Mucosa of gallbladder (tissue), 1 donor: ENCODE results near the gene OR2K2. TPM values are rescaled to one million over a fixed set of nuclear protein-coding genes. Genes with fewer than 3 reads are reported as not detected.
"Not testable (repeated sequence)": the region's sequence is repeated elsewhere in the genome, so short reads cannot be mapped to it uniquely, and the experiment has no call there.

Source experiments
- DNase-seq: peaks from one replicate; pipeline ENCODE4 v3.0.0-alpha.2; 2020; ENCODE audit warnings: low spot score
- total RNA-seq: library from RNA; stranded (reverse); gene quantifications from one replicate; pipeline ENCODE4 v1.2.1, GENCODE V29; 2021
- donor health status: DM: no; HTN: no; CAD: no.

Gene OR2K2, protein sequence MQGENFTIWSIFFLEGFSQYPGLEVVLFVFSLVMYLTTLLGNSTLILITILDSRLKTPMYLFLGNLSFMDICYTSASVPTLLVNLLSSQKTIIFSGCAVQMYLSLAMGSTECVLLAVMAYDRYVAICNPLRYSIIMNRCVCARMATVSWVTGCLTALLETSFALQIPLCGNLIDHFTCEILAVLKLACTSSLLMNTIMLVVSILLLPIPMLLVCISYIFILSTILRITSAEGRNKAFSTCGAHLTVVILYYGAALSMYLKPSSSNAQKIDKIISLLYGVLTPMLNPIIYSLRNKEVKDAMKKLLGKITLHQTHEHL
- total RNA-seq: not detected

DNA sequence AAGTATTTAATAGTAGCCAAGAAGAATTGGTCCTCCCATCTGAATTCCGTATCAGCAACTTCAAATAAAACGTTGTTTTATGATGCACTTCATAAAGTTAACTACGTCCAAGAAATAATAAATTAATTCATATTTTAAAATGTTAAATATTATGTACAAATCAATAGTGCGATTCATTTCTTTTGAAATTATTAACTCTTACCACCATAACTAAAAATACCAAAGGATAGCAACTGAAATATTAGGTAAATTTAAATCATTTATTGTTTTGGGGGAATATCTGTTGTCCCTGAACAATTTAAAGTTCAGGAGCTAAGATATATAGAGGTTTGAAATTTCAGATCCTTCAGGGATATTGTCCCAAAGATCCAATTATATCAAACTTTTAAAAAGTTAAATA is at the start of gene OR2K2:
TSS of gene OR2K2 (minus strand) at position 101 of the 400 bp plus-strand sequence. CDS start 1,791 bp downstream, outside the sequence.
- no peak for DNase-seq

DNA sequence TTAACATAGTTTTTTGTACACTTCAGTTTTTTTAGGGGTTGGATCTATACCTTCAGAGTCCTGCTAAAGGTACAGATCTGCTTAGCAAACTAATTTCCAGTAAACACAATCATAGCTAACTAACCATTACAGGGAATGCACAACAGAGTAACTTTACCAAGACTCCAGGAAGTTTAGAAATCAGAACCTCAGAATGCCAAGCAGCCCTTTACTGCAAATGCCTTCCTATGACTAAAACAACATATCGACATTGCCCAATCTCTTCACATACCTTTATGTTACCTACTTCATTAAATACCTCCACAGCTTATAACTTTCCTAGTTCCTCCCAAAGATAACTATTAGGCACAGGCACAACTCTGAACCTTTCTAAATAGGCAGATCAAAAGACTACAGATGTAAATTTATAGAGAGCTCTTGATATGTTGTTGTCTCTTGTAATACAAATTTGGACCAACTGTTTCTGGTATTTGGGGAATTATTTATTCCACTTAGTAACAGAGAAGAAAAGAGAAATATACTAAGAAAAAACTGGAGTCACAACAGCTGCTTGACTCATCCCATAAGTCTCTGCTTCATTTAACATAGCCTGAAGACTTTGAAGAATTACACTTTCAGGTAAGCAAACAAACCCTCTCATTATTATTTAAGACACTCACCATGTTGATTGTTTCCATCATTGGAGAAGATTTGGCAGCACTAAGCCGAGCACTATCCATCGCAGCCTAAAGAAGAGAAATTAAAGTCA is 46.0 kb upstream of the OR2K2 start:
- DNase-seq: no peak

DNA sequence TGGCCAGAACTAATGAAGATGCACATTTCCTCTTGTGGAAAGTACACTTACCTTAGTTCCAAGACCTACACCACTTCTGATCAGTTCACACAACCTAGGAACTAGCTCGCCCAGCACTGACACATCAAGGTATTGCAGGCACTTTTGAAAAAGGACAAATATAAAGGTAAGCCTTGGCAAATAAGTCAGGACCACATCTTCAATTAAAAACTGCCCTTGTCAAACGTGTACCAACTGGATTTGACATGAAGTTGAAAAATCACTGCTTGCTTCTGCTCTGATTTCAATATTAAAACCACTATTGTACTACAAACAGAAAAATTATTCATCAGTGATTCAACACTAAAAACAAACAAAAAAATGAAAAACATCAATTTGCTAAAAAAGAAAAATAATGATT is 45.0 kb upstream of the OR2K2 start:
- no peak for DNase-seq

DNA sequence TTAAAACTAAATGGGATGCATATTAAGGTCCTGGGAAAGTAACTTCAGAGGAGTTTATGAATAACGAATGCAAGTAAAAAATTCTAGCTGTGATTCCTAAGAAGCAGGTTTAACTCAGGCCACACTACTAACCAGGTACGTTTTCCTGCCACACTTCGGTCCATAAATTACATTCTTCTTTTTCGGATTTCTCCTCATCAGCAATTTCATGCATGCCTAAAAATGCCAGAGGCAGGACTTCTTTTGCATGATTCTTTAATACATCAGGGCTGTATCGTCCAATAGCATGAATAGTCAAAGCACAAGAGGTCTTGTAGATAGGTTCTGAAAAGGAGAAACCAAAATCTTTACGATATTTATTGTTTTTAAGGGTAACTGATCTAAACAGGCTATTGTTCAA is 42.3 kb upstream of the OR2K2 start:
- no peak for DNase-seq

DNA sequence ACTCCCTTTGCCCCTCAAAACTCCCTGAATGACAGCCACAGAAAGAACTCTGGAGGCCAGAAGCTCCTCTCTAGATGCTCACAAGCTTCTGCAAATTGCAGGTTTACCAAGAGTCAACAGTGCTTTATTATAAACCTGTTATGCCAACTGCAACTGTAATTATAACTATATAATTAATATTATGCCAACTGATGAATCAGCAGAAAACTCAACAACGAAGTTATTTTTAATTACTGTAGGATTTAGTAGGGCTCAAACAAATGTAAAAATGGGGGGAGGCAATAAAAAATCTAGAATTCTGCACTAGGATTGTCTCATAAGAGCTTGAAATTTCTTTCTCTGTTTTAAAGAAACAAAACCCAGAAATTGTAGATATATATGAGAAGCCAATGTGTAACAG is 37.0 kb upstream of the OR2K2 start:
- DNase-seq: no peak

DNA sequence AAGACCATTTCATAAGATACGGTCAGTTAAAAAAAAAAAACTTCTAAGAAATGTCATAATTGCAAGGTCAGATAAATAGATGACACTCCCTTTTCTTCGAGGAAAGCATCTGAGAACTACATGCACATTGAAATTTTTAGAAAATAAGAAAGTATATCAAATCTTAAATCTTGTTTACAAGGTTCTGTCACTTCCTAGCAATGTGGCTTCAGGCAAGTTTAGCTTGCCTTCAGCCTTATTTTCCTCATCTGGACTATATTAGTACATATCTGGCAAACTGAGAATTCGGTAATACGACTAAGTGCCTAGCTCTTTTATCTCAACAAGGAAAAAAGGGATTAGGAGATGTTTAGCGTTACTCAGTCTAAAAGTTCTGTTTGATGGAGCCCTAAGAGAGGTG is 32.5 kb upstream of the OR2K2 start:
- no peak for DNase-seq

DNA sequence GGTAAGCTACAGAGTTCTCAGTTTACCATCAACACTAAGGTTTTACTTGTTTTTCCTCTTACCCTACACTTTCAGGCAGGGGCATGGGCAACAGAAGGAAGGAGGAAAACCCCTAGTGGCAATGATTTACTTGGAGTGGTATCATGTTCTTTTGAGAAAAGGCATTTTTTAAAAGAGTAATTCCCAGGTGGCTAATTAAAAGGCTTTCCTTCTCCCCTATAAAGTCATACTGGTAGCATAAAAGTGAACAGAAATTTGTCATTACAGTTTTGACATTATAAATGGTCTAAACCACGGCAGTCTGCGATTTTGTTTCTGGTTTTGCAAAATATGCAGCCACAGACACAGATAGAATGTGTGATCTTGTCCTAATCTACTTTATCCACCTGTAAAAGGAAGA is 30.9 kb upstream of the OR2K2 start:
- no peak for DNase-seq

DNA sequence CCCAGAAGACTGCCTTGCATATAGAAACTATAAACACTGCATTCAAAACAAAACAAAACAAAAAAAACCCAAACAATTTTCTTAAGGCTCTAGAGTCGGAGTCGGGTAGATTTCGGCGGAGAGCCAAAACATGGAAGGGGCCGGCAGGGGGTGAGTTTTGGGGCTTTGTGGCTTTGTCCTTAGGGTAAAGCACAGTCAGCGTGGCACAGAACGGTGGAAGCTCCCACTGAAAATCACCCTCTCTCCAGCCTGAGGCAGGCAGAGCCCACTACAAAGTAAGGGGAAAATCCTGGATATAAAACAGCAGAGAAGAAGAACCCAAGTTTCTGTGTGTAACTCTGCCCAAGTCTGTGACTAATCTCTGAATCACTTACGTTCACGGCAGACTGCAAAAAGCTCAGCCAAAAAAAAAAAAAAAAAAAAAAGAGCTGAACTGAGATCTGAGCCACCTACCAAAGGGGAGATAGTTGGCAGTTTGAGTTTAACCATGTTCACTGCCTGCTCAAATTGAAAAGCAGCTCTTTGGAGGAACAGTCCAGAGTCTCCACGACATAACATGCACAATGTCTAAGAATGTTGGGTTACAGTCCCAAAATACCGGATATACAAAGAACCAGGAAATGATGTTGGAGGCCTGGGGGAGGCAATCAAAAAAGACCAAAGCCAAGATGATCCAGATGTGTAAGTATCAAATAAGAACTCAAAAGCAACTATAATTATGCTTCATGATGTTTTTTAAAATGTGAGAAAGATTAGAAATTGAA is 26.6 kb upstream of the OR2K2 start:
- no peak for DNase-seq

DNA sequence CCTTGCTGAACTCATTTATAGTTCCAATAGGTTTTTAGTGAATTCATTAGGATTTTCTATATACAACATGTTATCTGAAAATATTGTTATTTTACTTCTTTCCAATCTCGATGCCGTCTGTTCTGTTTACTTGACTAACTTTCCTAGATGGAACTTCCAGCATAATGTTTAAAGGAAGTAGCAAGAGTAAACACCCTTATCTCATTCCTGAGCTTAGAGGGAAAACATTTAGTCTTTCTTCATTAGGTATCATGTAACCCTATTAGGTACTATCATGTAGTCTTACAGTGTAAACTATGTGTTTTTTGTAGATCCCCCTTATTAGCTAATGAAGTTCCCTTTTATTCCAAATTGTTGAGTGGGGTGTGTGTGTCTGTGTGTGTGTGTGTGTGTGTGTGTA is 22.5 kb upstream of the OR2K2 start:
- DNase-seq: no peak

DNA sequence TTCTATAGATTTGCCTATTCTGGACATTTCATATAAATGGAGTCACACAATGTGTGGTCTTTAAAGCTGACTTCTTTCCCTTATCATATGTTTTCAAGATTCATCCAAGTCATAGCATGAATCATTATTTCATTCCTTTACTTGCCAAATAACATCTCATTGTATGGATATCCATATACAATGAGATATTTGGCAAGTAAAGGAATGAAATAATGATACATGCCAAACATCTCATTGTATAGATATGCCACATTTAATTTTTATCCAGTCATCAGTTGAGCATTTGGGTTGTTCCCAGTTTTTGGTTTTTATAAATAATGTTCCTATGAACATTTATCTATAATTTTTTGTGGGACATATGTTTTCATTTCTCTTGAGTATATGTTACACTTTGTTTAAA is 20.5 kb upstream of the OR2K2 start:
- DNase-seq: no peak

DNA sequence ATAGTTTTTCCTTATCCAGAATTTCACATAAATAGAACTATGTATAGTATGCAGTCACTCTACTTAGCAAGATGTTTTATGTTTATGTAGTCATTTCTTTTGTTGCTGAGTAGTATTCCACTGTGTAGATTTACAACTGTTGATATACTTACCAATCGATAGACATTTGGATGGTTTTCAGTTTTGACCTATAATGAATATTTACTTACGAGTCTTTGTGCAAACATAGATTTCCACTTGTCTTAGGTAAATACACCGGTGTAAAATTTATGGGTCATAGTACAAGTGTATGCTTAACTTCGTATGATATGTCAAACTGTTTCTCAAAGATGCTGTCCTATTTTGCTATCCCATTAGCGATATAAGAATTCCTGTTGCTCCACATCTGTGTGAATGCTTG is 19.7 kb upstream of the OR2K2 start:
- DNase-seq: no peak

DNA sequence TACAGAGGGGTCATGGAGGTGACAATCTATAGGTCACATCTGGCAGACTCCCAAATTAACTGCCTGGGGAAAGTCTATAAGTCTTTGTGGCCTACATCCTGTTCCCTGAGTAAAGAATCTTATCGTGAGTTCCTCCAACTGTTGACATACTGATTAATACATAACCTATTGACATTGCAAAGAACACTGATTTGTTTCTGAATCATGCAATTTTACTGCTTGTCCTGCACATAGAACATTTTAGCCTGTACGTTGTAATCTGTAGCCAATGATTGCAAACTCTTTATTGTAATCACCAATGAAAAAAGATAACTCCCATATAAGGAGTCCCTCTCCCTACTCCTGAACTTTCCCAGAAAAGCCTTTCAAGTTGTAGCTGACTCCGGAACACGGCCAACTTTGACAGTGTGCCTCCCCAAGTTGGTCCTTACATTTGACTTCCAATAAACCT is 18.8 kb upstream of the OR2K2 start:
- DNase-seq: peak; percentile 43

DNA sequence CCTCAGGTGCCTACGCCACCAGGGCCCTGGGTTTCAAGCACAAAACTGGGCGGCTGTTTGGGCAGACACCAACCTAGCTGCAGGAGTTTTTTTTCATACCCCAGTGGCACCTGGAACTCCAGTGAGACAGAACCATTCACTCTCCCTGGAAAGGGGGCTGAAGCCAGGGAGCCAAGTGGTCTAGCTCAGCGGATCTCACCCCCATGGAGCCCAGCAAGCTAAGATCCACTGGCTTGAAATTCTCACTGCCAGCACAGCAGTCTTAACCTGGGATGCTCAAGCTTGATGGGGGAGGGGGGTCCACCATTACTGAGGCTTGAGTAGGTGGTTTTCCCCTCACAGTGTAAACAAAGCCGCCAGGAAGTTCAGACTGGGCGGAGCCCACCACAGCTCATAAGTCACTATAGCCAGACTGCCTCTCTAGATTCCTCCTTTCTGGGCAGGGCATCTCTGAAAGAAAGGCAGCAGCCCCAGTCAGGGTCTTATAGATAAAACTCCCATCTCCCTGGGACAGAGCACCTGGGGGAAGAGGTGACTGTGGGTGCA is 4.4 kb upstream of the OR2K2 start:
- DNase-seq: not testable (repeated sequence)

DNA sequence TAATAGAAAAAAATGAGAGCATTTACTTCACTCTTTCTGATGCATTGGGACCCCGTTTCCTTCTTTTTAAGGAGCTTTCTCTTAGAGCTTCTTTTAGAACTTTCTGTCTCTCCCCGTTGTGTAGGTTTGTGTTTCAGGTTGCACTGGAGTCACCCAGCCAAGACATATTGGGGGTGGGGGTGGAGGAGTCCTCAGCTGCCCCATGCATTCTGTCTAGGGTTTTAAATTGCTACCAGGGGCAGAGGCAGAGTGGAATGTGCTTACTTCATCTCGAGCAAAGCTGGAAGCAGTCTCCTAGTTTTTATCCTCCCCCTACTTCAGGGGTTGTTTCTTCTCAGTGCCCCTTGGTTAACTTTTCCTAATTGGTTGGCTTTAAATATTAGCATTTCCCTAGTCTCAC is 9.4 kb downstream of the OR2K2 start:
- DNase-seq: no peak

DNA sequence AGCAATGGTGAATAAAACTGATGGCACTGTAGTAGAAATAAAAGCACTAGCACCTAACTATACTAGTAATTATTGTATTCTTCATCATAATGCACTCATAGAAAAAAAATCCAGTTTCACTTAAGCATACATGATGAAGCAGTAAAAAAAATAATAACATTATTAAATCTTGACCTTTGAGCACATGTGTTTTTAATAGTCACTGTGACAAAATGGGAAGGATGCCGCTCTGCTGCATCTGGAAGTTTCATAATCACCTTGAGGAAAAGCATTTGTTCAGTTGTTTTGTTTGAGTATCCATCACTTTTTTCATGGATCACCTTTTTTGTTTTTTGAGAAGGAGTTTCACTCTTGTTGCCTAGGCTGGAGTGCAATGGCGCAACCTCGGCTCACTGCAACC is 13.2 kb downstream of the OR2K2 start:
- no peak for DNase-seq

DNA sequence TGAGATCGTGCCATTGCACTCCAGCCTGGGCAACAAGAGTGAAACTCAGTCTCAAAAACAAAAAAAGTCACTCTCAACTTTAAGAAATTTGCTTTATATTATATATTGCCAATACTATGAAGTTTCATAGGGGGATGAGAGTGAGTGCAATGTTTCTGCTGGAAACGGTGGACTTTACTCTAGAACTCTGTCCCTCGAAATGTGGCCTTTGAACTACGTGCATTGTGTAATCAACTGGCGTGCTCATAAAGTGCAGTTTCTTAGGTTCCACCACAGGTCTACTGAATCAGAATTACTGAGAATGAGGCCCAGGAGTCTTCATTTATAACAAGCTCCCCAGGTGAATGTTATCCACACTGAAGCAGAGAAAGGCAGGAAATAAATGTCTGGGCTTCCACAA is 24.1 kb downstream of the OR2K2 start:
- no peak for DNase-seq

DNA sequence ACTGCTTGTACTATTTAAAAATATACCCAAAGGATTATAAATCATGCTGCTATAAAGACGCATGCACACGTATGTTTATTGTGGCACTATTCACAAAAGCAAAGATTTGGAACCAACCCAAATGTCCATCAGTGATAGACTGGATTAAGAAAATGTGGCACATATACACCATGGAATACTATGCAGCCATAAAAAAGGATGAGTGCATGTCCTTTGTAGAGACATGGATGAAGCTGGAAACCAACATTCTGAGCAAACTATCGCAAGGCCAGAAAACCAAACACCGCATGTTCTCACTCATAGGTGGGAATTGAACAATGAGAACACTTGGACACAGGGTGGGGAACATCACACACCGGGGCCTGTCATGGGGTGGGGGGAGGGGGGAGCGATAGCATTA is 26.0 kb downstream of the OR2K2 start:
- DNase-seq: not testable (repeated sequence)

DNA sequence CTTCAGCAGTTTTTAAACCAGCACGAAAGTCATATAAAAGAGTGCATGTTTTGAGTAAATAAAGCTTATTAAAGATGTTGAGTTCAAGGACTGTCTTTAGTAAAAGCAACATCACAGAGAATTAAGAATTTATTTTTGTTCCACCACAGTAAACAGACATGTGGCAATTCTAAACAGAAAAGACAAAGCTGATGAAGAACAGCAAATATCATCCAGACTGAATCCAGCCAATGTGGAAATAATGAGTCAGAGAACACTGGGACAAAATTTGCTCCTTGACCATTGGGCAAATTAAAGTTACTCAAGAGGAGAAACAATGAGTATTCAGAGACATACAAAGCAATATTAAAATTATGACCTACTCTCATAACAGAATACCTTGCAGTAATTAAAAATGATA is 28.8 kb downstream of the OR2K2 start:
- DNase-seq: no peak

DNA sequence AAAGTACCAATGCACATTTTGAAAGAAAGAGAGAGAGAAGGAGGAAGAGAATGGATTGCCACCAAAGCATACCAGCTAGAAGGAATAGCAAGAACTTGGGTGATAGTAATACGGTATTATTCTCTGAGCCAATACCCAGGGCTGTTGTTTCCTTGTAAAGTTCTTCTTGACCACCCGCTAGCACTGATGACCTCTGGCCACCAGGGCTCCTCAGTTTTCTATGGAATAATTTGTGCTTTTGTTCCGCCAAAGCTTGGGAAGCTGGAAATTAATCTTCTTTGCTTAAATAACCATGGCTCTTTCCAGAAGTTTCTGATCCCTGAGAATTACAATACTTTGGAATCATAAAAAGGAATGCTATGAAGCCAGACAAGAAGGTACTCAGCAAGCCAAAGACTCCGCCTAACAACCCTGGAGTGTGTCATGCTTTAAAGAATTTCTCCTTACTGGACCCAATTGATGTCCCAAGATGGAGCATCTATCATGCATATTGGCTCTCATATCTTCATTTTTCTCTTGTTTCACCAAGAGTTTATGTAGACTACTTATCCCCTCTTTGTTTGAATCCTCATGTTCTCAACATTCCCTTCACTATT is 29.8 kb downstream of the OR2K2 start:
- DNase-seq: no peak

DNA sequence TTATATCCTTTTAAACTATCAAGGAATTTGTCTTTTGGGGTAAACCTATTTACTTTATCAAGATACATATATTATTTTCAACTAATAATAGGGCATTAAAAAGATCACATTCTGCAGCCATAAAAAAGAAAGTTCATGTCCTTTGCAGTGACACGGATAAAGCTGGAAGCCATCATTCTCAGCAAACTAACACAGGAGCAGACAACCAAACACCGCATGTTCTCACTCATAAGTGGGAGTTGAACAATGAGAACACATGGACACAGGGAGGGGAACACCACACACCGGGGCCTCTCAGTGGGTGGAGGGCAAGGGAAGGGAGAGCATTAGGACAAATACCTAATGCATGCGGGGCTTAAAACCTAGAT is 30.4 kb downstream of the OR2K2 start:
- DNase-seq: not testable (repeated sequence)

DNA sequence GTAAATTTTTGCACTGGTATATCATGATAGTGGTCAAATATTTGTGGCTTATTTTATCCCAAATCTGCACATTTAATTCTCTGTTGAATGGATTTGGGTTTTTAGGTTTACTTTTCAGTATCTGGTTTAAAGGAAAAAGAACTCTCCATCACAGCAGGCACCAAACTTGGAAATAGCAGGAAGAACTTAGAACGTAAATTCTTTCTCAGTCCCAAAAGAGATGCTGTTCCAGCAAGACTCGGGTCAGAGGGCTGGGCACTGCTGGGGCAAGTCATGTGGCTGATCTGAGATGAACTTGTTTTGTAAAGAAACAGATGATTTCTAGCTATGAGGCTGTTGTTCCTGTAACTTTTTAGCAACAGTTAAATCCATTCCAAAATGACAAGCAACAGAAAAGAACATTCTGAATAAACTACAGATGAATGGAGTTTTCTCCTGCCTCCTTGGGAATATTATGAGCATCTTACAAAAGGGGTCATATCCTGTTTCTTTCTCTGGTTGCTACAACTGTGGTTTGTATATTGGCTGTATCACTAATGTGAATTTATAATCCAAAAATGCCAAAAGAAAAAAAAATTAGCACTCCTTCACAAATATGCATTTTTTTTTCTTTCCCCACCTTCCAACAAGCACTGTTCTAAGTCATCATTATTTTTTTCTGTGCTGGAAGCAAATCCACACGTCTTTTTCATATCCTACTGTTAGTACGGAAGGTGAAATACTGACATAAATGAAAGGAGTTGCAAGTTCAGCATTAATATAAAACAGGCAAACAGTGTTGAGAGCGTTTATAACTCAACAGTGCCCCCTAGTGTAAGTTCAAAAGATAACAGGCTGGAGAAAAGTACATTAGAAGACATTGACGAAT is 31.1 kb downstream of the OR2K2 start:
- peak; percentile 26 for DNase-seq
